HFFc6 (cell line): ENCODE measurements around the gene CPXM2. TPM values are rescaled to one million over a fixed set of nuclear protein-coding genes. Genes with fewer than 3 reads are reported as not detected.
A peak's percentile ranks its signal among the peaks of the same experiment; 100 is the strongest.

ENCODE experiments used
- DNase-seq: peaks from one replicate; pipeline ENCODE4 v3.0.0-alpha.2; 2018
- H3K27ac Mint-ChIP-seq: 2 replicates; pipeline ENCODE4 v1.8.0; 2020; ENCODE audit warnings: mild to moderate bottlenecking, mixed read lengths
- H3K27me3 Mint-ChIP-seq: 2 replicates; pipeline ENCODE4 v1.8.0; 2021; ENCODE audit warnings: mild to moderate bottlenecking, moderate library complexity, mixed read lengths; ENCODE audit not compliant: insufficient read depth
- H3K36me3 Mint-ChIP-seq: 2 replicates; pipeline ENCODE4 v1.8.0; 2021; ENCODE audit warnings: low read depth, mixed read lengths
- H3K4me1 Mint-ChIP-seq: 2 replicates; pipeline ENCODE4 v1.8.0; 2020; ENCODE audit warnings: low read depth, mixed read lengths
- H3K4me3 Mint-ChIP-seq: 2 replicates; pipeline ENCODE4 v1.8.0; 2020; ENCODE audit warnings: mild to moderate bottlenecking, moderate library complexity, mixed read lengths
- H3K9me3 Mint-ChIP-seq: 2 replicates; pipeline ENCODE4 v1.8.0; 2020; ENCODE audit warnings: mild to moderate bottlenecking, mixed read lengths
- total RNA-seq, 6 experiments: library from RNA; stranded (reverse); fragmentation: NEBNext Ultra II Directional; extraction: Animal tissue kit (Norgen Biotek cat#: 25700); gene quantifications; 2 replicates in 1 of 6; 3 replicates in 5 of 6; pipeline ENCODE4 v1.2.3, GENCODE V29; 2021
- TF ChIP-seq, protein P1 (sequence below): fragments of 200-600 bp; sonication (generic); IDR thresholded peaks from 2 replicates; pipeline ENCODE4 v1.5.0; 2021; ENCODE audit warnings: antibody characterized with exemption, mild to moderate bottlenecking

CPXM2 gene
- total RNA-seq, 6 experiments from 2014 or later = not detected

DNA sequence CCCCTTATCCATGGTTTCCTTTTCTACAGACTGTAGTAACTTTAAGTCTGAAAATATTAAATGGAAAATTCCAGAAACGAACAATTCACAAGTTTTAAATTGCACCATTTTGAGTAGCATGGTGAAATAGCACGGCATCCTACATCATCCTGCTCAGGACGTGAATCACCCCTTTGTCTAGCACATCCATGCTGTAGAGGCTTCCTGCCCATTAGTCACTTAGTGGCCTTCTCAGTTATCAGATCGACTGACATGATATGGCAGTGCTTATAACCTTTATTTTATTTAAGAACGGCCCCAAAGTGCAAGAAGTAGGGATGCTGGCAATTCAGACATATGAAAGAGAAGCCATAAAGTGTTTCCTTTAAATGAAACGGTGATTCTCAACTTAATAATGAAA is 82.7 kb downstream of the CPXM2 start:
- Mint-ChIP-seq H3K27ac (peak overlapping the region; percentile 85), H3K4me1 (peaks cover 36% of the 10 kb centered on the region; the same call in 1 of the 2 replicates), H3K4me3 (peak overlapping the region; percentile 35; the same call in 1 of the 2 replicates), H3K36me3 (no peaks in the 10 kb centered on the region), H3K9me3 (no peaks in the 10 kb centered on the region; the same call in 1 of the 2 replicates), H3K27me3 (no peaks in the 10 kb centered on the region)
- DNase-seq = peak; percentile 90
- TF ChIP-seq, protein P1, sequence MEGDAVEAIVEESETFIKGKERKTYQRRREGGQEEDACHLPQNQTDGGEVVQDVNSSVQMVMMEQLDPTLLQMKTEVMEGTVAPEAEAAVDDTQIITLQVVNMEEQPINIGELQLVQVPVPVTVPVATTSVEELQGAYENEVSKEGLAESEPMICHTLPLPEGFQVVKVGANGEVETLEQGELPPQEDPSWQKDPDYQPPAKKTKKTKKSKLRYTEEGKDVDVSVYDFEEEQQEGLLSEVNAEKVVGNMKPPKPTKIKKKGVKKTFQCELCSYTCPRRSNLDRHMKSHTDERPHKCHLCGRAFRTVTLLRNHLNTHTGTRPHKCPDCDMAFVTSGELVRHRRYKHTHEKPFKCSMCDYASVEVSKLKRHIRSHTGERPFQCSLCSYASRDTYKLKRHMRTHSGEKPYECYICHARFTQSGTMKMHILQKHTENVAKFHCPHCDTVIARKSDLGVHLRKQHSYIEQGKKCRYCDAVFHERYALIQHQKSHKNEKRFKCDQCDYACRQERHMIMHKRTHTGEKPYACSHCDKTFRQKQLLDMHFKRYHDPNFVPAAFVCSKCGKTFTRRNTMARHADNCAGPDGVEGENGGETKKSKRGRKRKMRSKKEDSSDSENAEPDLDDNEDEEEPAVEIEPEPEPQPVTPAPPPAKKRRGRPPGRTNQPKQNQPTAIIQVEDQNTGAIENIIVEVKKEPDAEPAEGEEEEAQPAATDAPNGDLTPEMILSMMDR = no peak

DNA sequence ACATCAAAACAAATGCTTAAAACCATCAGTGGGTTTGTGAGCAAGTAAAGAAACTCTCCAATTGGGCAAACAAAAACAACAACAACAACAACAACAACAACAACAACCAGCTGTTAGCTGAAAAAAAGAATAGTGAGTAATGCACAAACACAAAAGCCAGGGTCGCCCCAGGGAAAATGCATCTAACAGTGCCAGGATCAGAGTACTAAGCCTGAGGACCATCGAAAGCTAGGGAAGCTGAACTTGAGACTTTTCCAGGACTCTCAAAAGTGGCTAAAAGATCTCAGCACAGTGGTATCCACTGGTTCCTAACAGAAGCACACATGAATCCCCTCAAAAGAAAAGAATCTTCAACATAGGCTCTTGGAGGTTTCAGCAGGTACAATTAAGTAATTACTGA is 83.3 kb downstream of the CPXM2 start:
- TF ChIP-seq, protein P1 = no peak
- Mint-ChIP-seq H3K27ac (peak overlapping the region; percentile 85), H3K4me1 (peaks cover 36% of the 10 kb centered on the region; the same call in 1 of the 2 replicates), H3K27me3 (no peaks in the 10 kb centered on the region), H3K36me3 (no peaks in the 10 kb centered on the region), H3K4me3 (peak overlapping the region; percentile 24; the same call in 1 of the 2 replicates), H3K9me3 (no peaks in the 10 kb centered on the region; the same call in 1 of the 2 replicates)
- DNase-seq = no peak

DNA sequence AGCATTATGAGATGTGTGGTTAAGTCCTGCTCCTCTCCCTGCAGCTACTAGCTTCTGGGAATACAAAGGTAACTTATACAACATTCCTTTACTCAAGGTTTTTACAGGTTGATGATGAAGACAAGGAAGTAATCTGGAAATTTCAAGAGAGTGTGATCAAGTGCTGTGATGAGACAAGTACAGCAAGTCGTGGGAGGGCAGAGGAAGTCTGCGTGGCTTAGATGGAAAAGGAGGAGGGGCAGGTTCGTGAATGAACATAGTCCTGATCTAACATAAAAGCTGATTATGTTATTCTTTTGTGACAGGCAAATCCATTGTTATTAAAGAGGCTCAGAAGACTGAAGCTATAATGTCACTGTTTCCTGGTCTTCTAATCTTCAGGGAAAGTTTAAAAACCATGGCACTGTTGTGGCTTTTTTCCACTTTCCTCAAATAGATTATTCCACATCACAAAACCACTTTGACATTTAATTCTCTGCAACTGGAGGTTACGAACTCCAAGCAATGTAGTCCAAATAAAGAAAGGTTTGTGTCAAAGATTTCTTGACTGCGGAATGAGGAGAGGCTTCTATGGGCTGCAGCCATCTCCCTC is 84.1 kb downstream of the CPXM2 start:
- Mint-ChIP-seq H3K27ac (no peak overlapping the region; the same call in 1 of the 2 replicates), H3K4me3 (no peak overlapping the region)
- TF ChIP-seq, protein P1 = no peak

DNA sequence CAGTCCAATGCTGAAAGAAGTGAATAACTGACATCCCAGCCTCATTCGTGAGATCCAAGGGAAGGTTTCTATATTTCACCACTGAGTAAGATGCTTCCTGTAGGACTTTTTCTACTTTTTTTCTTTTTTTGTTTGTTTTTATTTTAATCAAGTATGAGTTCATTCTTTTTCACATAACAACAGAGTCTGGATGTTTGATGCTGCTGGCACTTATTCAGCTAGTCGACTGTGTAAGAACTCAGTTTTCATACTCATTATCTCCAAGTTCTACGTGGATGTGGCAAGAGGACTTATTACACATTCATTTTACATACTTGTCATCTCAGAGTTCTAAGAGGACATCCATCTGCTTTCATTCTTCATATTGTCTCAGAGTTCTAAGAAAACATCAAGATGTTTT is 86.9 kb downstream of the CPXM2 start:
- Mint-ChIP-seq H3K27me3 (no peaks in the 10 kb centered on the region; the same call in 1 of the 2 replicates), H3K36me3 (no peaks in the 10 kb centered on the region), H3K9me3 (peaks cover 8% of the 10 kb centered on the region; the same call in 1 of the 2 replicates), H3K4me1 (peaks cover 54% of the 10 kb centered on the region), H3K4me3 (peak overlapping the region; percentile 53), H3K27ac (peak overlapping the region; percentile 61; the same call in 1 of the 2 replicates)
- peak; percentile 75 for DNase-seq
- TF ChIP-seq, protein P1 = no peak

More for the DNA sequence above, 84.1 kb downstream of the CPXM2 start:
- DNase-seq = no peak
- Mint-ChIP-seq H3K27me3 (no peaks in the 10 kb centered on the region), H3K4me1 (peaks cover 36% of the 10 kb centered on the region; the same call in 1 of the 2 replicates), H3K9me3 (no peaks in the 10 kb centered on the region; the same call in 1 of the 2 replicates), H3K36me3 (no peaks in the 10 kb centered on the region)

DNA sequence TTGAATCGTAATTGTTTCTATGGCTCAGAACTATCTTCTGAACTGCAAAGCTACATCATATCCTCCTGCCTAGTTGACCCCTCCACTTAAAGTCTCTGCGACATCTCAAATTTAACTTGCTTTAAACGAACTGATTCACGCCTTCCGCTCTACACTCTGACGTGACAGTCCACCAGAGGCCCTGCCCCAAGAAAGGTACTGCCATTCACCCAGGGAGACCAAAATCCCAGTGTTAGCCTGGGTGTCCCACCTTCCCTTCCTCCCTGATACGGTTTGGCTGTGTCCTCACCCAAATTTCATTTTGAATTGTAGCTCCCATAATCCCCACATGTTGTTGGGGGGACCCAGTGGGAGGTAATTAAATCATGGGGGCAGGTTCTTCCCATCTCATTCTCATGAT is 90.8 kb downstream of the CPXM2 start:
- Mint-ChIP-seq H3K9me3 (peaks cover 8% of the 10 kb centered on the region; the same call in 1 of the 2 replicates), H3K4me3 (peak overlapping the region; percentile 35), H3K27ac (peak overlapping the region; percentile 79), H3K4me1 (peaks cover 49% of the 10 kb centered on the region), H3K27me3 (no peaks in the 10 kb centered on the region; the same call in 1 of the 2 replicates), H3K36me3 (no peaks in the 10 kb centered on the region)
- no peak for DNase-seq
- TF ChIP-seq, protein P1 = no peak
